Measurements from ENCODE around the gene DNAH3.
"Not testable (repeated sequence)": the region's sequence is repeated elsewhere in the genome, so short reads cannot be mapped to it uniquely, and the experiment has no call there.

Gene DNAH3, protein sequence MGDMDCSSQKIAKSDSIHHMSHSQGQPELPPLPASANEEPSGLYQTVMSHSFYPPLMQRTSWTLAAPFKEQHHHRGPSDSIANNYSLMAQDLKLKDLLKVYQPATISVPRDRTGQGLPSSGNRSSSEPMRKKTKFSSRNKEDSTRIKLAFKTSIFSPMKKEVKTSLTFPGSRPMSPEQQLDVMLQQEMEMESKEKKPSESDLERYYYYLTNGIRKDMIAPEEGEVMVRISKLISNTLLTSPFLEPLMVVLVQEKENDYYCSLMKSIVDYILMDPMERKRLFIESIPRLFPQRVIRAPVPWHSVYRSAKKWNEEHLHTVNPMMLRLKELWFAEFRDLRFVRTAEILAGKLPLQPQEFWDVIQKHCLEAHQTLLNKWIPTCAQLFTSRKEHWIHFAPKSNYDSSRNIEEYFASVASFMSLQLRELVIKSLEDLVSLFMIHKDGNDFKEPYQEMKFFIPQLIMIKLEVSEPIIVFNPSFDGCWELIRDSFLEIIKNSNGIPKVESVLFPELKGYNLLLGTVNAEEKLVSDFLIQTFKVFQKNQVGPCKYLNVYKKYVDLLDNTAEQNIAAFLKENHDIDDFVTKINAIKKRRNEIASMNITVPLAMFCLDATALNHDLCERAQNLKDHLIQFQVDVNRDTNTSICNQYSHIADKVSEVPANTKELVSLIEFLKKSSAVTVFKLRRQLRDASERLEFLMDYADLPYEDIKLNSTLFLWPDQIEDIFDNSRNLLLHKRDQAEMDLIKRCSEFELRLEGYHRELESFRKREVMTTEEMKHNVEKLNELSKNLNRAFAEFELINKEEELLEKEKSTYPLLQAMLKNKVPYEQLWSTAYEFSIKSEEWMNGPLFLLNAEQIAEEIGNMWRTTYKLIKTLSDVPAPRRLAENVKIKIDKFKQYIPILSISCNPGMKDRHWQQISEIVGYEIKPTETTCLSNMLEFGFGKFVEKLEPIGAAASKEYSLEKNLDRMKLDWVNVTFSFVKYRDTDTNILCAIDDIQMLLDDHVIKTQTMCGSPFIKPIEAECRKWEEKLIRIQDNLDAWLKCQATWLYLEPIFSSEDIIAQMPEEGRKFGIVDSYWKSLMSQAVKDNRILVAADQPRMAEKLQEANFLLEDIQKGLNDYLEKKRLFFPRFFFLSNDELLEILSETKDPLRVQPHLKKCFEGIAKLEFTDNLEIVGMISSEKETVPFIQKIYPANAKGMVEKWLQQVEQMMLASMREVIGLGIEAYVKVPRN (N-terminal part only)

DNA sequence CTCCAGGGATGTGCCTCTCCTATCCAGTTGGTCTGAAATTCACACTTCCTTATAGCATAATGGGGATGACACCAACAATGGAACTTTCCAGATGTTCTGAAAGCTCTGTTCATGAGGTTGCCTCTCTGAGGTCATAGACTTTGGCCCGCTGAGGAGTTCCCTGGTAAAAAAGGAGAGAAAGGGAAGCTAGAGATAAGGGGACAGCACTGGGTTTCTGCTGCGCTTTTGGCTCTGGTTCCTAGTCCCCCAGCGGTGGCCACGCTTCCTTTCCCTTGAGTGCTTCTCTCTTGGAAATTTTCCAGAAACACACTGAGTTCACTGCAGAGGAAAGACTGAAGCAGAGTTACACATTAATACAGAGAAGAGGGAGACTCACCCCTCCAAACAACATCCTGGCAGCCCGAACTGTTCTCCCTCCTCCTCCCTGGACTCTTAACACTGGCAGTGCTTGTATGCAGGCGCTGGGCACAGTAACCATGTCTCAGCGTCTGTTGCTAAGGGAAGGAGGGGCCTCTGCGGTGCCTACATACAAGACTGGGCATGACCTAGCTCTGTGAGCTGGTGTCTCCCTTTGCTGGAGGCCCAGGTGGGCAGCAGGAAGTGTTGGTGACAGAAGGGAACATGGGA, at the start of gene DNAH3:
TSS of gene DNAH3 (minus strand) at position 472 of the 627 bp plus-strand sequence. CDS start 527 bp downstream, outside the sequence.
- DNase-seq (ENCODE audit: low read depth in 2 of 2) = no peak

DNA sequence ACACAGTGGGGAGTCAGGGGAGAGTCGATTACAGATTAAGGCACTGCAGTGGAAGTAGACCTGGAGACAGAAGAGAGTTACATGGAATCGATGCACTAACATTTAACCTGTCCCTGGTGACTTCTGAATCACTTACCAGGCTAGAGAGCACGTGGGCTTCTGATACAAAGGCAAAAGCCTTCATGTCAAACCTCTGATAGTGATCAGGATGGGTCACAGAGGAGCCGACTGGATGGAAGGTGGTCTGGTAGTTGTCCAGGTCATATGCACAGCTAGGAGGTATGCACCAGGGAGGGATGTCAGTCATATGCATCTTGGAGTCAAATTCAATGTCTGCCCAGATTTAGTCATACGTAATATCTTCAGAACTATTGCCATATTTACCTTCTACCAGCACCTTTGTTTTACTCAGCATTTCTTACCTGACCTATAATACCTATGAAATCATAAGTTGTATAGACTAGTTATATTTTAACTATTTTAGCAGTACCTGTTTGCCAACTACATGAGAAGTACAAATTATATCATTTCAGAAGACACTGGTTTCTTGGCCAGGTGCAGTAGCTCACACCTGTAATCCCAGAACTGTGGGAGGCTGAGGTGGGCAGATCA, 49.1 kb upstream of the DNAH3 start:
- DNase-seq (ENCODE audit: low read depth in 2 of 2) = no peak

DNA sequence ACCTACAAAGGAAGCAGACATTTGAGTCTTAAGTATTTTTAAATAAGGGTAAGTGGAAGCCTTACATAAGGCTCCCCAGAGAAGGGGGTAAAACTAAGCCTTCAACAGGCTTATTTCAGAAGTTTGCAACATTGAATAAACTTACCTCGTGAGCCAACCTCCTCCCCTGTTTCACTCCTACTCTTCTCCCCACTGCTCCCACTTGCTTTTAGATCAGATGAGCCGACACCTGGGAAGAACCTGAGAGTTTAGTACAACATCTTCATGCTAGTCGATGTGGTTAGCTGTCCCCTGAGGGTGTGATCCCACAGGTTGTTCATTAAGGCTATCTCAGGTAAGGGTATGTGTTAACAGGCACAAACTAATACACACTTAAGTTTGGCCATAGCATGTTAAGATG, 47.0 kb upstream of the DNAH3 start:
- no peak for DNase-seq (ENCODE audit: low read depth in 2 of 2)

DNA sequence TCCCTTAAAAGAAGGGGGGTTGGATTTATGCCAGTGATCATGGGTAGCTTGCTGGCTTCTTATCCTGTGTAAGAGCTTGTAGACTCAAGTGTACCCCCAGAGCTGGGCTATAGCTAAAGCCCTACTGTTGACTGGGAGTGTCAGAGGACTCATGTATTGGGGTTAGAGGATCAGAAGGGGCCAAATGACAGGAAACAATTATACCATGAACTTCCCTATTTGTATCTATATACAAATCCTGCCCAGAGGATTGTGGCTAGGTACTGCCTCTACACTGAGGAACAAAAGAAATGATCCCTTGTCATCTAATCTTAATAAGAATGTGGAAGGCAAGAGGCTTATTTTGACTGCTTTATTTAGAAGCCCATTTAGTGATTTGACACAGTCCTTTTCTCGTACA, 46.5 kb upstream of the DNAH3 start:
- no peak for DNase-seq (ENCODE audit: low read depth in 2 of 2)

DNA sequence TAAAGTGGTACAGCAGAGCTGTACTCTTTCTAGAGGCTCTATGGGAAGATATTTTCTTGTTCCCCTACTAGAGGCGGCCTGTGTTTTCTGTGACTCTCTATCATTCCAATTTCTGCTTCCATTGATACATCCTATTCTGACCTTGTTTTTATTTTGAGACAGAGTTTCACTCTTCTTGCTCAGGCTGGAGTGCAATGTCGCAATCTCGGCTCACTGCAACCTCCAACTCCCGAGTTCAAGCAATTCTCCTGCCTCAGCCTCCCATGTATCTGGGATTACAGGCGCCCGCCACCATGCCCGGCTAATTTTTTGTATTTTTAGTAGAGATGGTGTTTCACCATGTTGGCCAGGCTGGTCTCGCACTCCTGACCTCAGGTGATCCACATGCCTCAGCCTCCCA, 44.7 kb upstream of the DNAH3 start:
- DNase-seq (ENCODE audit: low read depth in 2 of 2) = not testable (repeated sequence)

DNA sequence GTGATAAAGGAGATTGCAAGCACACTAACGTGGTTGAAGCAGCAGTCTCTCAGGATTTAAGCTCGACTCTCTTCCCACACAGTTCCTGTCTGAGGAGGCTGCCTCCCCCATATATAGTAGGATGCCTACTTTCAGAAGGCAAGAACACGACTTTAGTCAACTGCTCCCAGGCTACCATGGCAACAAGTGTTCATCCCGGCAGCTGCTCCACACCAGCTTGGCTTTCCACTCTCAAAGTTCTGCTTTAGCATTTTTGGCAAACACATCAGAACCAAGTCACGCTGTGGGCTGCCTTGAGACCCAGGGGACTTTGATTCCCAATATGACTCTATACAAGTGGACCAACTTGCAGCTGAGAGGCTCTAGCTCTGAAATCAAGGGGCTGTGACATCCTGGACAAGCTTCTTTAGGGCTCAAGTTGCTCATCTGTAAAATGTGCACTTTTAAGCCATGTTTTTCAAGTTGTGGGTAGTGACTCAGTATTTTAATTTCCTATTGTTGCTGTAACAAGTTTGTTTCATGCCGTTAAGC, 44.2 kb upstream of the DNAH3 start:
- DNase-seq (ENCODE audit: low read depth in 2 of 2) = no peak

DNA sequence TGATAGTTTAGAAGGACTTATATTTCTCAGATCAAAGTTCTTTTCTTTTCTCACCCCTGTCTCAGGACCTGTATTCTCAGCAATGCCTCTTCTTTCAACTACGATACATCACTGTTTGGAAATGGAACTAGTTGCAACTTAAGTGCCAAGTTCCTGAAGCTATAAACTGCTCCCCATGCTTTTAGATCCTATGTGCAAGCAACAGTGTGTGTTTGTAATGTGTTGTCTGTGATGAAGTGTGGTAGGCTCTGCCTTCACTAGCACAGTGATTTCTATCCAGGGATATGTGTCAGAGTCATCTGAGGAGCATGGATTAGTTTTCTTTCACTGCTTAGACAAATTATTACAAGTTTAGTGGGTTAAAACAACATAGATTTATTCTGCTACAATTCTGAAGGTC, 42.3 kb upstream of the DNAH3 start:
- DNase-seq (ENCODE audit: low read depth in 2 of 2) = no peak

DNA sequence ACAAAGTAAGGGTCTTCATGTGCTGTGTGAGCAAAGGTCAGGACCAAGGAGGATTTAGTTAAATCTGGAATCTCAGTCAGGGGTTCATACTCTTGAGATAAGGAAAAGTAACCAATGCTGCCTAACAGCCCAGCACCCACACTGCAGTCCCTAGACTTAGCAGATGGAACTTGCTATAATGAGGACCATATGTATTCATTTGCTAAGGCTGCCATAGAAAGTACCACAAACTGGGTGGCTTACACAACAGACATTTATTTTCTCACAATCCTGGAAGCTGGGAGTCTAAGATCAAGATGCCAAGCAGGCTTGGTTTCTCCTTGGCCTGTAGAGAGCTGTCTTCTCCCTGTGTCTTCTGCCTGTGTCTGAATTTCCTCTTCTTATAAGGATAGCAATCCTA, 40.0 kb upstream of the DNAH3 start:
- DNase-seq (ENCODE audit: low read depth in 2 of 2) = no peak

DNA sequence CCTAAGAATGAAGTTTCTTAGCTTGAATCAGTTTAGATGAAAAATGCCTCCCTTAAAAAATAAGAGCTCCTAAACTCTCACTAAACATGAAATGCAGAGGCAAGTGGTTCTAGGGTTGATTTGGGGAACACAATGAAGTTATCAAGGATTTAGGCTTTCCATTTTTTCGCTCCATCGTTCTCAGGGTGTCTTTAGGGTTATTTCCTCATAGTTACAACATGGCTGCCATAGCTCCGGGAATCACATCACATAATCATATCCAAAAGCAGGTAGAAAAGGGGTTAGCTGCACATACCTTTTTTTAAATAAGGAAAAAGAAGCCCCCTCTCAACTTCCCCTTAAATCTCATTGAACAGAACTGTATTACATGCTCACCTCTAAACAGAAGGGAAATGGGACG, 39.4 kb upstream of the DNAH3 start:
- DNase-seq (ENCODE audit: low read depth in 2 of 2) = no peak

DNA sequence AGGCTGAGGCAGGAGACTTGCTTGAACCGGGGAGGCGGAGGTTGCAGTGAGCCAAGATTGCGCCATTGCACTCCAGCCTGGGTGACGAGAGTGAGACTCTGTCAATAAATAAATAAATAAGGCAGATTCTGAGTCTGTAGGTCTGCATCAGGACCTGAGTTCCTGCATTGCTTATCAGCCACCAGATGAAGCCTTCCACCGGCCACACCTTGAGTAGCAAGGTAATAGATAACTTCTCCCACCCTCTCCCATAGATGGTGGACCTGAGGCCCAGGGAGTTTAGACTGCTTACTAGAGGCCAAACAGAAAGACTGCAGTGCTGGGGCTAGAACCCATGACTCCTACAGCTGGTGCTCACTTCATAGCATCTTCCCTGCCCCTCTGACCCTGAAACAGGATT, 38.7 kb upstream of the DNAH3 start:
- DNase-seq (ENCODE audit: low read depth in 2 of 2) = no peak

DNA sequence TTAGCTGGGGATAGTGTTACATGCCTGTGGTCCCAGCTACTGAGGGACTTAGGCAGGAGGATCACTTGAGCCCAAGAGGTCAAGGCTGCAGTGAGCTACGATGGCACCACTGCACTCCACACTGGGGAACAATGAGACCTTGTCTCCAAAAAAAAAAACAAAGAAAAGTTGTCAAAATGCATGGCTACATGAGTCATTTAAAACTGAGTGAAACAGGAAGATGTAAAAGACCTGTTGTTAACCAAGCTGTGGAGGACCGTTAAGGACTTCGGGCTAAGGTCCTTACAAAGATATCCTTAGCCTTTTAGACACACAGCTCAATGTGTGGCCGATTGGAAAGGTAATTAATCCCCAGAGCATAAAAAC, 35.7 kb upstream of the DNAH3 start:
- DNase-seq (ENCODE audit: low read depth in 2 of 2) = no peak

DNA sequence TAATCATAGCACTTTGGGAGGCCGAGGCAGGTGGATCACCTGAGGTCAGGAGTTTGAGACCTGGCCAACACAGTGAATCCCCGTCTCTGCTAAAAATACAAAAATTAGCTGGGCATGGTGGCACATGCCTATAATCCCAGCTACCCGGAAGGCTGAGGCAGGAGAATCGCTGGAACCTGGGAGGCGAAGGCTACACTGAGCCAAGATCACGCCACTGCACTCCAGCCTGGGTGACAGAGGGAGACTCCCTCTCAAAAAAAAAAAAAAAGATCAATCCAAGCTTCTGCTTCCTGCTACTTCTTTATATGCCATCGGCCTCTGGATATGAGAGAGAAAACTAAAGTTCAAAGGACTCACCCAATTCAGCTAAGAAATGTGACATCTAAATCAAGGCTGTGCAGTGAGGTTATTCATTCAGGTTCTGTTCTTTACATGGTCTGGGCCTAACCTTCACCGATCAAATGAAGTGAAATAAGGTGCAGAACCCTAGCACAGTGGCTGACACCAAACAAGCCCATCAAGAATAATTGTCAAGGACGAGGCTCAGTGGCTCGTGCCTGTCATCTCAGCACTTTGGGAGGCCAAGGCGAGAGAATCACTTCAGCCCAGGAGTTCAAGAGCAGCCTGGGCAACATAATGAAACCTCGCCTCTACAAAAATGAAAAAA, 35.1 kb upstream of the DNAH3 start:
- no peak for DNase-seq (ENCODE audit: low read depth in 2 of 2)

DNA sequence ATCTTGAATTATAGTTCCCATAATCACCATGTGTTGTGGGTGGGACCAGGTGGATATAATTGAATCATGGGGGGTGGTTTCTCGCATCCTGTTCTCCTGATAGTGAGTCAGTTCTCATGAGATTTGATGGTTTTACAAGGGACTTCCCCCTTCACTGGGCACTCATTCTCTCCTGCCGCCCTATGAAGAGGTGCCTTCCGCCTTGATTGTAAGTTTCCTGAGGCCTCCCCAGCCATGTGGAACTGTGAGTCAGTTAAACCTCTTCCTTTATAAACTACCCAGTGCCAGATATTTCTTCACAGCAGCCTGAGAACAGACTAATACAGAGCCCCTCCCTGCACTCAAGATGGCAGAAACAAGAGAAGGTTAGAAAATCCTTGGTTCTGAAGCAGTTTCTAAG, 34.2 kb upstream of the DNAH3 start:
- DNase-seq (ENCODE audit: low read depth in 2 of 2) = no peak

DNA sequence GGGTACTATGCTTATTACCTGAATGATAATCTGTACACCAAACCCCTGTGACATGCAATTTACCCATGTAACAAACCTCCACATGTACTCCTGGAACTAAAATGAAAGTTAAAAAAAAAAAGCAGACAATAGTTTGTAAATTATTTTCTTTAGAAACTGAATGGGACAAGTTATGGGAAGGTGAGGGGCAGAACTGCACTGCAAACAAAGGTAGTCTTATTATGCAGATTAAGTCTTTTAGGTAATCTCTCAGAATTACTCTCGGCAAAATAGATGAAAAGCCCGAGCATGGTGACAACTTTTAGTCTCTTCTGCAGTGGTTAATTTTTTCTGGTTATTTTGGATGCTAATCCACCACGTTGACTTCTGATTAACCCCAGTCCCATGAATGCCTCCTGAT, 33.3 kb upstream of the DNAH3 start:
- DNase-seq (ENCODE audit: low read depth in 2 of 2) = no peak

DNA sequence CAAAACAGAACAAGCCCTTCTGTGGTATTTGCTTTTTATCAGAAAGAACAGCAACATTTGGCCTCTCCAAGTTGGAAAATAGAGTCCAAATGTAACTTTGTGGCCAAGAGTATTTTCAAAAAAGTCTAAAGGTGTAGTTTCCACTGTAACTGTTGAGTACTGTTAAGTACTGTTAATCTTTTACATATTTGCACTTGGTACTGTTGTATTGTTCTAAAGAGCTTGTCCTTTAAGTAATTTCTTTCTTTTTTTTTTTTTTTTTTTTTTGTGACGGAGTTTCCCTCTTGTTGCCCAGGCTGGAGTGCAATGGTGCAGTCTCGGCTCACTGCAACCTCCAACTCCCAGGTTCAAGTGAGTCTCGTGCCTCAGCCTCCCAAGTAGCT, 29.3 kb upstream of the DNAH3 start:
- no peak for DNase-seq (ENCODE audit: low read depth in 2 of 2)

DNA sequence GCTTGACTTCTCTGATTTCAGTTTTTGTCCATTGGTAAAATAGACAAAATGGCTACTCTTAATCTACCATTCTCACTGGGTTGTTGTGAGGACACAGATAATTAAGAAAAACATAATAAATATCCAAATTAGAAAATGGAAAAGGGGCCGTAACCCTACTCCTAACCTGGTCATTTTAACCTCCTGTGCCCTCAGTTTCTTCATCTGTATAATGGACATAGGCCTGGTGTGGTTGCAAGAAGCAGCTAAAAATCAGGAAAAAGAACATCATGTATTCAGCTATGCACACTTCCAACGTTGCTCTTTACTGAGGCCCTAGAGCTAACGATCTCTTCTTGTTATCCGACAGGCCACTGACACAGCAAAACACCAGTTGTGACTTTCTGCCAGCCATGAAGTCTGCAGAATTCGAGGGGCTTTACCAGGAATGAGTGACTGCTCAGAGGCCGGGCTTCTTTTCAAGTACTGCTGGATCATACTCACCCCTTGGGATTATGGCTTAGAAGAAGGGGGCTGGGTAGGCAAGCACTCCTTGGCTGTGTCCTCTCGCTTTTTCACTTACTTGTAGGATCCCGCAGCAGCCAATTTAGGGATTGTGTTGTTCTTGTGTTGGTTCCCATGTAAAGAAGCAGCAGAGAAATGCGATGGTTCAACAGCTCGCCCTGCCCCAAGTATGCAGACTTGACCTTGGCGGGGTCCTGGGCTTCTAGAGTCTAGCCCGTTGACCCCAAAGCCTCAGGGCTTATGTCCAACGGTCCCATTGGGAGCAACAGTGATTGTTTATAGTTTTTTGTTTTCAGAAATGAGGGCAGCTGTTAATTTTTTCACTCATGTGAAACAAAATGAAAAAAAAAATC, 28.7 kb upstream of the DNAH3 start:
- no peak for DNase-seq (ENCODE audit: low read depth in 2 of 2)

DNA sequence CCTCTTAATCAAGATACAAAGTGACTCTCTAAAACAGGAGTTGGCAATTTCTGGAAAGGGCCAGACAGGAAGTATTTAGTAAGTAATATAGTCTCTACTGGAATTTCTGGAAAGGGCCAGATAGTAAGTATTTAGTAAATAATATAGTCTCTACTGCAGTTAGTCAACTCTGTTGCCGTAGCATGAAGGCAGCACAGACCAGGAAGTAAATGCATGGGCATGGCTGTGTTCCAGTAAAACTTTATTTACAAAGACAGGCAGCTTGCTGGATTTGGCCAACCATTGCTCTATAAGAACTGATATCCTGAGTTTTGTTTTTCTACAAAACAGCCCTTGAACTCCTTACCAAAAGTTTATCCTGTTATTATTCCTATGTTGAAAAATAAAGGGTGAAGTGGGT, 24.8 kb upstream of the DNAH3 start:
- DNase-seq (ENCODE audit: low read depth in 2 of 2) = no peak

DNA sequence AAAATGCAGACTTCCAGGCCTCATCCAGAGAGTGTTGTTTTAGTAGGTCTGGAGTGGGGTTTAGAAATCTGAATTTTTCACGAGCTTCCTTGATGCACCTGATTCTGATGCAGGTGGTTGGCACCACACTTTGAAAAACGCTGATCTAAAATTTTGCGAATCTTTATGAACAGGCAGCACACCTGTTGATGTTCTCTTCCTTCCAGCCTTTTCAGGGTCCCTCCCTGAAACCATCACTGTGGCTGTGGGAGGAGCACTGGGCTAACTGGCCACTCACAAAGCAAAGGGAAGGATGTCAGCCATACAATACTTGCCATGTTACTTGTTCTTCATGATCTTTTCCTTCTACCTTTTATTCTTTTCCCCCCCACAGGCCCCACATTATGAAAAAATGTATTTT, 22.0 kb upstream of the DNAH3 start:
- DNase-seq (ENCODE audit: low read depth in 2 of 2) = no peak

DNA sequence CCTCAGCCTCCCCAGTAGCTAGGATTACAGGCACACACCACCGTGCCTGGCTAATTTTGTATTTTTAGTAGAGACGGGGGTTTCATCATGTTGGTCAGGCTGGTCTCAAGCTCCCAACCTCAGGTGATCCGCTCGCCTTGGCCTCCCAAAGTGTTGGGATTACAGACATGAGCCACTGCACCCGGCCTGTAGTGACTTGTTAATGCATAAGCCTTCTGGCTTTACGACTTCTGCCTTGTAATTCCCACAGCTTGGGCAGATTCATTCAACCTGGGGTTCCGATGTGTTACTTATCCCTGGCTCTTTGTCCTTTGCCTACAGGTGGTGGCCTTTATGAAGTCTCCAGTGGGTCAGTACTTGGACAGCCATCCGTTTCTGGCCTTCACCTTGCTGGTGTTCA, 19.5 kb upstream of the DNAH3 start:
- DNase-seq (ENCODE audit: low read depth in 2 of 2) = not testable (repeated sequence)

Measured in stimulated activated CD8-positive, alpha-beta memory T cell treated with anti-CD3 and anti-CD28 coated beads, Interleukin-2, amount 100 ng/mL, for 48 hours (primary cell).